IPS-18a (cell line): ENCODE results near the gene MKI67.

ENCODE experiments used
- H3K27ac ChIP-seq: one replicate; pipeline ENCODE4 v1.5.1; 2013; ENCODE audit warnings: low read length
- H3K27me3 ChIP-seq: one replicate; pipeline ENCODE4 v1.6.1; 2013; ENCODE audit warnings: mild to moderate bottlenecking, low read length; ENCODE audit not compliant: control insufficient read depth, insufficient read depth
- H3K36me3 ChIP-seq: one replicate; pipeline ENCODE4 v1.6.1; 2013; ENCODE audit warnings: low read depth, low read length; ENCODE audit not compliant: control insufficient read depth
- H3K4me1 ChIP-seq: one replicate; pipeline ENCODE4 v1.6.1; 2013; ENCODE audit warnings: low read depth, low read length; ENCODE audit not compliant: control insufficient read depth
- H3K4me3 ChIP-seq: one replicate; pipeline ENCODE4 v1.5.1; 2013; ENCODE audit warnings: low read length
- H3K9ac ChIP-seq: one replicate; pipeline ENCODE4 v1.6.1; 2013; ENCODE audit warnings: mild to moderate bottlenecking, low read length, moderate library complexity
- H3K9me3 ChIP-seq: one replicate; pipeline ENCODE4 v1.6.1; 2013; ENCODE audit warnings: low read depth, low read length; ENCODE audit not compliant: control insufficient read depth

Gene MKI67

DNA sequence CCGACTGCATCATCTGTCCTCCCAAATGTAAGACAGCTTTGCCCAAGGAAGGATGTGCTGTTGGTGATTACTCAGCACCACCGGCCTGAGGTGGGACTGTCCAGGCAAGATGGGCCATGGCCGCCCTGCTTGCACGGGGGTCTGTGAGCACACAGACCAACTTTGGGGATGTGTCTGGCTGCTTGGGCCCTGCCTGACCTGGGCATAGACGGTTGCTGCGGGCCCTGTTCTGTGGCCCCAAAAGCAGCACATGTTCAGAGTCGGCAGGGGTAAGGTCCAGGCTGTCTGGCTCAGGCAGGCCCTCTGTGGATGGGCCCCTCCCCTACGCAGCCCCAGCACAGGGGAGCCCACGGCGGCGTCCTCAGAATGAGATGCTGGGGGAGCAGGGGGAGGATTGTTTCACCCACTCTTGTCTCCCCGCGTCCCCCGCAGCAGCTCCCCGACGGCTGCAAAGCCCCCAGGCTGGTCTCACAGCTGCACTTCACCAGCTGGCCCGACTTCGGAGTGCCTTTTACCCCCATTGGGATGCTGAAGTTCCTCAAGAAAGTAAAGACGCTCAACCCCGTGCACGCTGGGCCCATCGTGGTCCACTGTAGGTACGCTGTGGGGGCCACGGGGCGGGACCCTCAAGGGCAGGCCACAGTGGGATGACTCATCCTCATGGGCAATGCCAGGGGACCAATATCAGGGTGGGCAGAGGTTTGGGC, 58.4 kb downstream of the MKI67 start:
- H3K36me3 ChIP-seq, result no peaks in the 10 kb centered on the region
- H3K27me3 ChIP-seq, result no peaks in the 10 kb centered on the region
- H3K4me3 ChIP-seq, result no peak overlapping the region
- peaks cover 12% of the 10 kb centered on the region for H3K4me1 ChIP-seq
- no peaks in the 10 kb centered on the region for H3K9me3 ChIP-seq
- H3K9ac ChIP-seq, result no peak overlapping the region
- no peak overlapping the region for H3K27ac ChIP-seq

DNA sequence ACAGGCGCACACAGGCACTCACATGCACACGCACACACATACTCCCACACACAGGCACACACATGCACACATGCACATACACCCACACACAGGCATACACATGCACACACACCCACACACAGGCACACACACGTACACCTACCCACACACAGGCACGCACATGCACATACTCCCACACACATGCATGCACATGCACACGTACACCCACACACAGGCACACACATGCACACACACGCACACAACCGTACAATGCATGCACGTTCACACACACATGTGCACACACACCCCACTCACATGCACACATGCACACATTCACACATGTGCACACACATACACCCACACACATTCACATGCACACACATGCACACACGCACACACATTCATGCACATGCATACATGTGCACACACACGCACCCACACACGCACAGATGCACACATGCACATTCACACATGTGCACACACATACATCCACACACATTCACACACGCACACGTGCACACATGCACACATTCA, 59.3 kb downstream of the MKI67 start:
- H3K4me1 ChIP-seq, result peaks cover 22% of the 10 kb centered on the region
- H3K9me3 ChIP-seq, result no peaks in the 10 kb centered on the region
- no peak overlapping the region for H3K9ac ChIP-seq
- no peak overlapping the region for H3K4me3 ChIP-seq
- no peaks in the 10 kb centered on the region for H3K27me3 ChIP-seq
- no peaks in the 10 kb centered on the region for H3K36me3 ChIP-seq
- no peak overlapping the region for H3K27ac ChIP-seq

DNA sequence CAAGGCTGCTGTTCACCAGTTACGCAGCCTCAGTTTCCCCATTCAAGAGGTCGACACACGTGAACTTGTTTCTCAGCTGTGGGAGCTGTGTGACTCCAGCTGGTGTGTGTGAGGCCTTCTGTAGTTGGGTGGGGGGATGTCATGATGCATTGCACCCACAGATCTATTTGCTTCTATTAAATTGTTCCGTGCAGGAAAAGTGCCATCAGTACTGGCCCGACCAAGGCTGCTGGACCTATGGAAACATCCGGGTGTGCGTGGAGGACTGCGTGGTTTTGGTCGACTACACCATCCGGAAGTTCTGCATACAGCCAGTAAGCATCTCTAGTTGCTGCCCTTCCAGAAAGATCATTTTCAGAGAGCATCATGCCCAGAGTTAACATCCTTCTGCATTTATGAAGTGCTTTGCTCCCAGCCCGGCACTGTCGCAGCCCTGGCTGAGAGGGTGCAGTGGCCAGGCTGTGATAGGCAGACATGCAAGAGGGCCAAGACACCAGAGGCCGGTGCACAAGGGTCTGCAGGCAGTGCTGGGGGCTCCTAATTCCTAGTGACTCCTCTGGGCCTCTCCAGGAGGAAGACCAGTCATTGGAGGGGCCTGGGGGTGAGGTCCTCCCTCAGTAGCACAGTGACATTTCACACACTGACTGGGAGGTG, 60.2 kb downstream of the MKI67 start:
- Histone ChIP-seq H3K36me3 (no peaks in the 10 kb centered on the region), H3K9me3 (no peaks in the 10 kb centered on the region)

DNA sequence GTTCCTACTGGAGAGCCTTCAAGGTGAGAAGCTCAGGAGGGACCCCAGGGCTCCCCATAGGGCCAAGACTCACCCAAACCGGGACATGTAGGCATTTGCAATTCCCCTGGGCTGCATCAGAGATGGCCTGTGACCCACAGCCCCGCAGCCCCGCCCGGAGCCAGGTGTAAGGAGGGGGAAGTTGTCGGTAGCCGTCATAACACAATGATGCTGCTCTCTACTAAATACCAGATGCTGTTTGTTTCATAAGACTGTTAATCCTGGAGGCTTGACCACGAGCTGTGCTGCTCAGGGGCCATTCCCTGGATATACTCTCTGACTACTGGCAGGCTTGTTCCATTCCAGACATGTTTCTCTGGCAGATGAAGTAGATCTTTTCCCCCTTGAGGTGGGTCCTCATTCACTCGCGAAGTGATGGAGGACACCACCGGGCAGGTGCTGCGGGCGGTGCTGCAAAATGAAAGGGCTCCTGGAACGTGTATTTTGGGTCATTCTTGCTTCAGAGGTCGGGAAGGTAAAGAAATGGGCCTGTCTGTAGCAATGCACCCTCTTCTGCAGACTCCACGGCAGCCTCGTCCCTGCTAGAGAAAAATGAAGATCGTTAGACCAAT, 61.1 kb downstream of the MKI67 start:
- Histone ChIP-seq H3K27ac (no peak overlapping the region), H3K36me3 (no peaks in the 10 kb centered on the region), H3K4me1 (peaks cover 22% of the 10 kb centered on the region), H3K27me3 (no peaks in the 10 kb centered on the region), H3K4me3 (no peak overlapping the region), H3K9me3 (no peaks in the 10 kb centered on the region), H3K9ac (no peak overlapping the region)

More for the DNA sequence above, 60.2 kb downstream of the MKI67 start:
- H3K27me3 ChIP-seq, result no peaks in the 10 kb centered on the region
- H3K4me1 ChIP-seq, result peaks cover 22% of the 10 kb centered on the region
- no peak overlapping the region for H3K27ac ChIP-seq
- H3K9ac ChIP-seq, result no peak overlapping the region
- H3K4me3 ChIP-seq, result no peak overlapping the region

DNA sequence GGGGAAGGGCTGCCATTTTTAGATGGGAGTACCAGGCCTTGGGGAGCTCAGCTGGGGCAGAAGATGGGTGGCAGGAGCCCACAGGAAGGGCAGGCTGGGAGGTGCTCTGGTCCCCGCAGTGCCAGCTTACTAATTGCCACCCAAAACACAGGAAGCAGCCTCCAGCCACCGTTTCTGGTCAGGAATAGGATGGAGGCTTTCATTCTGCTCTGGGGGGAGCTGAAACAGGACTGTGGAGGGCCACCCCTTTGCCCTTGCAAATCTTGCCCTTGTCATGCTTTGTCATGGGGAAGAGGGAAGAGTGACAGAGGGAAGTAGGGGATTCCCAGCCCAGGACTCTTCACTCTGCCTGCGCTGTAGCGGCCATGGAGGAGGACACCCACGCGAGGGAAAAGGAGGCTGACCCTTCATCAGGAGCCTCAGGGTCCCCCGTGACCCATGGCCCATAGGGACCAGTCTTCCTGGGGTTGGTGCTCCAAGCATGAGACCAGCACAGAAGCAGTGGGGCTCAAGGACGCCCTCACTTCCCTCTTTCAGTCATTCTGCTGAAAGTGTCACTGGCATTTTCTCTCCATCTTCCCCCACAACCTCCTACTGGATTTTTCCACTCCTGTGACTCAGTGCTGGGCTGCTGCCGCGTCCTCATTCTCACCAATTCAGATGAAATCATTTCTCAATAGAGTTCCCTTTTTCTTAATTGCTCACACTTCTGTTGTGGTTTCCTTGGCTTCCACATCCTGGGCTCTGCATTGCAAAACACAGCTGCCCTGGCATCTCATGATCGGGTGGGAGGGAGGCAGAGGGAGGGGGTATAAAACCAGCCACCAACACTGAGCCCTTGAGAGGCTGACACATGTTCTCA, 61.9 kb downstream of the MKI67 start:
- Histone ChIP-seq H3K9me3 (no peaks in the 10 kb centered on the region), H3K27me3 (no peaks in the 10 kb centered on the region), H3K4me1 (peaks cover 22% of the 10 kb centered on the region), H3K27ac (no peak overlapping the region), H3K4me3 (no peak overlapping the region), H3K9ac (no peak overlapping the region), H3K36me3 (no peaks in the 10 kb centered on the region)

DNA sequence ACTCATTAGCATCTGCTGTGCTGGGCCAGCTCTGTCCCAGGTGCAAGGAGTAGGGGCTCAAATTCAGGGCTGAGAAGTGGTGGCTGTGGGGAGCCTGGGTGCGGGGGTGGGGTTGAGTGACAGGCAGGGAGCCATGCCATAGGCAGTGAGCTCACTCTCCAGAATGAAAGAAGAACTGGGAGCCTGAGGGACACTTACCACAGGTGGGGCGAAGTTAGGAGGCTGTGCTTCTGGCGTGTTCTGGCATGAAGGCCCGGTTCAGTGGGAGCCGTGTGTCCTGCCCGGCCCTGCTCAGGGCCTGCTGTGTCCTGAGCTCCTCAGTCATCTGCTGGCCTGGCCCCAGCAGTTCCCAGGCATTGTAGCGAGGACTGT, 62.5 kb downstream of the MKI67 start:
- H3K36me3 ChIP-seq, result no peaks in the 10 kb centered on the region
- no peaks in the 10 kb centered on the region for H3K27me3 ChIP-seq
- H3K27ac ChIP-seq, result no peak overlapping the region
- H3K9me3 ChIP-seq, result no peaks in the 10 kb centered on the region
- H3K4me3 ChIP-seq, result no peak overlapping the region
- H3K4me1 ChIP-seq, result peaks cover 22% of the 10 kb centered on the region
- no peak overlapping the region for H3K9ac ChIP-seq

DNA sequence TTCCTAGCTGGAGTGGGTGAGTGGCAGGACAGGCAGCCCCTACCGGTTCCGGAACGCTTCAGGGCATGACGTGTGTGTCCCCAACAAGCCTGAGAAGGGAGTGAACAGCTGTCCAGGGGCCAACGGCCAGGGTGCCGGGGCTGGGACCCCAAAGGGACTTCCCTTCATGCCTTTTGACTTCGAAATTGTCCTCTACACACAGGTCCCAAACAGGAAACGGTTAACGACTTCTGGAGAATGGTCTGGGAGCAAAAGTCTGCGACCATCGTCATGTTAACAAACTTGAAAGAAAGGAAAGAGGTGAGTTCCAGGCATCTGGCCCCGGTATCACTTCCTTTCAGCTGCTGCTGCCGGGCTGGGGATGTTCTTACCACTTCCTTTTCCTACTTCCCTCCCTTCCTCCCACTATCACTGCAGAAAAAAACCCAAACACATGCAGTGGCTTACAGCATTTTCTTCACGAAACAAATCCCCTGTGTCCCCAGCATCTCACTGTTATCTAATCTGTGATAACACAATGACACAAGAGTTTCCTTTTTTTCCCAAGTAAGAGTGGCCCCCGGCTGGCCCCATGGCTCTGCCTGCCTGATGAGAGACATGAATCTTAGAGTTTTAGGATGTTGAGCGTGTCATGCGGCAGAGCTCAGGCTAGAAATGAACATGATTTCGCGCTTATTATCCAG, 63.2 kb downstream of the MKI67 start:
- H3K9ac ChIP-seq, result no peak overlapping the region

DNA sequence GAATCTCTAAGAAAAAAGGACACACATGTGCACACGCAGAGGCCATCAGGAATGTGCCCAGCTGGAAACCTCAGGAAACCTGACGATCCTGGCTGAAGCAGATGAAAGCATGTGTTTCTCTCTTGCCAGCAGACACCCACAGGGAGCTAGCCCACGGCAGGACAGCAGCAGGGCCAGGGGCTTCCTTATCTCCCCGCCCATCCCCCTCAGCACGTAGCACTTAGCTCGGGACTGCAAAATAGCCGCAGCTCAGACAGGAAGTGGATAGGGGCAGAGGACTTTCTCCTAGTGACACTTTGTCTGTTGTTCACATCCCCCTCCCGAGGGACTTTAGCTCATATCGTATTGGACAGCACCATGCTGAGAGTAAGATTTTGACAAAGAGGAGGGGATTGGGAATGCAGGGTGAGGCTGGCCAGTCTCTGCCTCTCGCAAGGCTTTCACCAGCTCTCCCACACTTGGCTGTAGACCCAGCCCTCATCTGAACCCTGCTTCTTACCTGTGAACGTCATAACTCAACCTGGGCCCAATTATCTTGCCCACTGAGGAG, 63.8 kb downstream of the MKI67 start:
- Histone ChIP-seq H3K4me3 (no peak overlapping the region), H3K36me3 (no peaks in the 10 kb centered on the region), H3K27me3 (no peaks in the 10 kb centered on the region), H3K27ac (no peak overlapping the region), H3K9me3 (no peaks in the 10 kb centered on the region), H3K4me1 (peaks cover 22% of the 10 kb centered on the region), H3K9ac (no peak overlapping the region)

More for the DNA sequence above, 63.2 kb downstream of the MKI67 start:
- H3K36me3 ChIP-seq, result no peaks in the 10 kb centered on the region
- no peaks in the 10 kb centered on the region for H3K27me3 ChIP-seq
- no peak overlapping the region for H3K4me3 ChIP-seq
- H3K4me1 ChIP-seq, result peaks cover 22% of the 10 kb centered on the region
- H3K9me3 ChIP-seq, result no peaks in the 10 kb centered on the region
- no peak overlapping the region for H3K27ac ChIP-seq

DNA sequence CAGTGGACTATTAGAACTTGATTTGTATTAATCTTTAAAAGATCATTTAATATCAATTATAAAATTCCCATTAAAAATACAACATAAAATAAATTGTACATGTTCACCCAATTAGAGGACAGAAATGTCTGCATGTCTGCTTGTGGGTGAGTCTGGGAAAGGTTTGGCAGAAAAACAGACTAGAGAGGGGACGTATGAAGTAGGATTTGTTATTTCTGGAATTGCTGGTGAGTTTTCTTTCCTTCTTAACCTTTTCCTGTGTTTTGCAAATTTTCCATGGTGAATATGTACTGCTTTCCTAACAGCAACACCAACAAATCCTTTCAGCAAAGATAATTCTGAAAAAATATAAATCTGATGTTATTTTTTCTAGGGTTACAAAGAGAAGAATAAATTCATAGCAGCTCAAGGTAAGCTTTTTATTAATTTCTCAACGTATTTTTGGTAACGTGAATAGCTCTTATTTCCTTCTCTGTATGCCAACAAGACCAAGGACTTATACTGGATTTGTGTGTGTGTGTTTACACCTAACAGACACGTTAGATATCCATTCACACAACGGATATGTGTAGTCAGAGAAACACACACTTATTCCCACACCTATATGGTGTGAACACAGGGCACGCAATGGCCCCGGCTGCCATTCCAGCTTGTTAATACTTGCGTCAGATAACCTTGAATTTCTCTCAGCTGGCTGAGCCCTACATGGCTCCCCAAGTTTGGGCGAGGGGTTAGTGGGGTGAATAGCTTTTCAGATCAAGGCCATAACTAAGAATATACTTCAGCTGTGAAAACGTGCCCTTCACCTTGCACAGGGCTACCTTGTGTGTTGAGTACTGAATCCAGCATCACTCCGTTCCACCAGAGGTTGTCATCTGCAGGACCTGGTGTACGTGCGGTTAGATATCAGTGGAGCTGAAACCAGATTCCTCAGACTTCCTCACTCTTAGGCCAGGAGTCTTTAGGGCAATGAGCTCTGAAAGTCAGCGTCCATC, 64.6 kb downstream of the MKI67 start:
- no peak overlapping the region for H3K4me3 ChIP-seq
- no peak overlapping the region for H3K9ac ChIP-seq

More for the DNA sequence above, 64.6 kb downstream of the MKI67 start:
- Histone ChIP-seq H3K4me1 (peaks cover 22% of the 10 kb centered on the region), H3K9me3 (no peaks in the 10 kb centered on the region), H3K27ac (no peak overlapping the region), H3K27me3 (no peaks in the 10 kb centered on the region), H3K36me3 (no peaks in the 10 kb centered on the region)
